GM23338 (cell line): ENCODE data around the gene ADI1. TPM values are rescaled to one million over a fixed set of nuclear protein-coding genes. Genes with fewer than 3 reads are reported as not detected.

ENCODE experiments used
- ATAC-seq: fragments of 200-7000 bp; cut with Tn5 transposase; 3 replicates; pipeline ENCODE4 v1.9.1; 2020
- DNase-seq: peaks from one replicate; pipeline ENCODE4 v3.0.0-alpha.2; 2015; ENCODE audit warnings: low spot score
- H2AFZ ChIP-seq: fragments of 200-600 bp; sonication (generic); 2 replicates; pipeline ENCODE4 v1.8.0; 2016; ENCODE audit warnings: antibody characterized with exemption, mild to moderate bottlenecking, moderate library complexity
- H3F3A ChIP-seq: fragments of 200-600 bp; sonication (generic); replicated peaks from 2 replicates; pipeline ENCODE4 v1.8.0; 2017; ENCODE audit warnings: antibody characterized with exemption, mixed run types, low read depth
- H3K27ac ChIP-seq: fragments of 200-600 bp; sonication (generic); 2 replicates; pipeline ENCODE4 v1.6.1; 2016; ENCODE audit warnings: low read depth
- H3K27me3 ChIP-seq: fragments of 200-600 bp; sonication (generic); 2 replicates; pipeline ENCODE4 v1.8.0; 2016; ENCODE audit warnings: mild to moderate bottlenecking, mixed run types, moderate library complexity; ENCODE audit not compliant: insufficient read depth
- H3K36me3 ChIP-seq: fragments of 200-600 bp; sonication (generic); 2 replicates; pipeline ENCODE4 v1.8.0; 2016; ENCODE audit warnings: mild to moderate bottlenecking; ENCODE audit not compliant: insufficient read depth
- H3K4me1 ChIP-seq: fragments of 200-600 bp; sonication (generic); 2 replicates; pipeline ENCODE4 v1.8.0; 2016; ENCODE audit warnings: mild to moderate bottlenecking, moderate library complexity; ENCODE audit not compliant: insufficient read depth
- H3K4me2 ChIP-seq: fragments of 200-600 bp; sonication (generic); 2 replicates; pipeline ENCODE4 v1.7.1; 2017; ENCODE audit warnings: mixed run types
- H3K4me3 ChIP-seq: fragments of 200-600 bp; sonication (generic); 2 replicates; pipeline ENCODE4 v1.6.1; 2016; ENCODE audit warnings: mixed run types
- H3K79me2 ChIP-seq: fragments of 200-600 bp; sonication (generic); replicated peaks from 2 replicates; pipeline ENCODE4 v1.8.0; 2017; ENCODE audit warnings: mild to moderate bottlenecking; ENCODE audit not compliant: insufficient read depth
- H3K9me2 ChIP-seq: fragments of 200-600 bp; sonication (generic); 2 replicates; pipeline ENCODE4 v1.8.0; 2017; ENCODE audit not compliant: insufficient read depth
- H4K20me1 ChIP-seq: fragments of 200-600 bp; sonication (generic); replicated peaks from 2 replicates; pipeline ENCODE4 v1.8.0; 2017; ENCODE audit warnings: mild to moderate bottlenecking; ENCODE audit not compliant: insufficient read depth
- H3K27ac Mint-ChIP-seq: 2 replicates; pipeline ENCODE4 v1.8.0; 2020; ENCODE audit warnings: inconsistent platforms, mild to moderate bottlenecking, moderate library complexity, mixed read lengths
- H3K27me3 Mint-ChIP-seq: 3 replicates; pipeline ENCODE4 v1.8.0; 2022; ENCODE audit warnings: low read depth, mild to moderate bottlenecking, moderate library complexity, mixed read lengths, inconsistent platforms; ENCODE audit not compliant: insufficient read depth, poor library complexity
- H3K36me3 Mint-ChIP-seq: 3 replicates; pipeline ENCODE4 v1.8.0; 2021; ENCODE audit warnings: low read depth, mild to moderate bottlenecking, inconsistent platforms, moderate library complexity, mixed read lengths
- H3K4me1 Mint-ChIP-seq: 3 replicates; pipeline ENCODE4 v1.8.0; 2020; ENCODE audit warnings: mild to moderate bottlenecking, inconsistent platforms, mixed read lengths
- H3K4me3 Mint-ChIP-seq: 3 replicates; pipeline ENCODE4 v1.8.0; 2021; ENCODE audit warnings: moderate library complexity, mild to moderate bottlenecking, inconsistent platforms, mixed read lengths
- H3K9me3 Mint-ChIP-seq: 3 replicates; pipeline ENCODE4 v1.8.0; 2020; ENCODE audit warnings: moderate library complexity, mild to moderate bottlenecking, inconsistent platforms, mixed read lengths
- CREB1 ChIP-seq: fragments of 250-450 bp; sonication (Bioruptor Pico); IDR thresholded peaks from 2 replicates; pipeline ENCODE4 v1.5.0; 2020; ENCODE audit warnings: low read depth, mild to moderate bottlenecking, moderate library complexity
- JUNB ChIP-seq: IDR thresholded peaks from one replicate; pipeline ENCODE4 v1.6.1; 2016; ENCODE audit warnings: antibody characterized with exemption; ENCODE audit not compliant: unreplicated experiment
- NANOG ChIP-seq: IDR thresholded peaks from 2 replicates; pipeline ENCODE4 v1.6.1; 2016; ENCODE audit warnings: antibody characterized with exemption, borderline replicate concordance
- REST ChIP-seq: IDR thresholded peaks from one replicate; pipeline ENCODE4 v1.6.1; 2018; ENCODE audit warnings: antibody characterized with exemption; ENCODE audit not compliant: unreplicated experiment
- STAT1 ChIP-seq: IDR thresholded peaks from one replicate; pipeline ENCODE4 v1.6.1; 2016; ENCODE audit warnings: antibody characterized with exemption; ENCODE audit not compliant: unreplicated experiment
- ZNF114 ChIP-seq: fragments of 250-450 bp; sonication (Bioruptor Pico); IDR thresholded peaks from 2 replicates; pipeline ENCODE4 v1.5.0; 2020; ENCODE audit warnings: mild to moderate bottlenecking, moderate library complexity
- polyA plus RNA-seq: library from polyadenylated mRNA; unstranded; fragments of >200 nt; fragmentation: Nextera tagmentation; extraction: Ambion mirVana; gene quantifications from 2 replicates; pipeline ENCODE4 v1.2.1, GENCODE V29; 2016
- total RNA-seq: library from RNA; depleted of rRNA; stranded (reverse); fragments of >200 nt; shearing (Covaris generic); gene quantifications from 2 replicates; pipeline ENCODE4 v1.2.3, GENCODE V29; 2014
- TF ChIP-seq, protein P1 (sequence below): IDR thresholded peaks from 2 replicates; pipeline ENCODE4 v1.6.1; 2016; ENCODE audit warnings: antibody characterized with exemption
- TF ChIP-seq, protein P2 (sequence below), 2 experiments: fragments of 200-600 bp in 1 of 2; sonication (generic) in 1 of 2; conservative IDR thresholded peaks; 2 replicates each; pipeline versions ENCODE4 v1.5.1 to v1.6.1; 2016 to 2017; ENCODE audit warnings: antibody characterized with exemption in 2 of 2, low read depth in 2 of 2, mild to moderate bottlenecking in 2 of 2, moderate library complexity in 1 of 2

Gene ADI1
- total and polyA plus RNA-seq, 2 experiments from 2014 or later = 16.3 to 31.9 TPM

DNA sequence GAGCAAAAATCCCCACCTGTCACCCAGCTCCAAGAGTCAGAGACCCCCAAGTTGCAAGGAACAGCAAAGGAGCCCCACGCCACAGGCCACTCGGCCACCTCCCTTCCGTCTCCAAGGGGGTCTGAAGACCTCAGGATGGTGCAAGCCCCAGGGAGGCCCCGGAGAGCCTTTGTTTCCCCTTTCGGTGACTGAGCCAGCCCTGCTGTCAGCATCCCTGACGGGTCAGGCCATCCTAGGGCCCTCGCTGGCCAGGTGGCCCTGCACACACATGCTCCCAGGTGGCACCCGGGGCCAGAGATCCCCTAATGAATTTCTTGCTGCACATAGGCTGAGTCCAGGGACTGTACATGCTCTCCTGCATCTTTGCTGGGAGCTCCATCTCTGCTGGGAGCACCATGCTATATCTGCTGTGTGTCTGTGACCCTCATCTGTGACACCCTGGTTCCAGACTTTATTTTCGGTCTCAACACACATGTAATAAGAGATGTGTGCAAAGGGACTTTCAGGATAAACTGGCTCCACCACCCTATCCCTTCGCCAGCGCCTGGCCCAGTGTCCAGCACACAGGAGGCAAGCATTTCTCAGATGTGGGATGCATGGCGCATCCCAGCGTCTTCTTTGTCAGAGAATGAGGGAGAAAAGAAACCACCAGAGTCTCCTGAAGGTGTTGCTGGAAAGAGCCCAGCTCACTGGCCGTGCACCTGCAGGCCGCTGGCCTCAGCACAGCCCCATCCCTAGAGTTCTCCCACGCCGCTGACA lies 27.4 kb downstream of the ADI1 start (continued):
- no peak for TF ChIP-seq REST
- no peak for TF ChIP-seq STAT1
- TF ChIP-seq, protein P1, sequence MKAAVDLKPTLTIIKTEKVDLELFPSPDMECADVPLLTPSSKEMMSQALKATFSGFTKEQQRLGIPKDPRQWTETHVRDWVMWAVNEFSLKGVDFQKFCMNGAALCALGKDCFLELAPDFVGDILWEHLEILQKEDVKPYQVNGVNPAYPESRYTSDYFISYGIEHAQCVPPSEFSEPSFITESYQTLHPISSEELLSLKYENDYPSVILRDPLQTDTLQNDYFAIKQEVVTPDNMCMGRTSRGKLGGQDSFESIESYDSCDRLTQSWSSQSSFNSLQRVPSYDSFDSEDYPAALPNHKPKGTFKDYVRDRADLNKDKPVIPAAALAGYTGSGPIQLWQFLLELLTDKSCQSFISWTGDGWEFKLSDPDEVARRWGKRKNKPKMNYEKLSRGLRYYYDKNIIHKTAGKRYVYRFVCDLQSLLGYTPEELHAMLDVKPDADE = no peak
- TF ChIP-seq, protein P2, sequence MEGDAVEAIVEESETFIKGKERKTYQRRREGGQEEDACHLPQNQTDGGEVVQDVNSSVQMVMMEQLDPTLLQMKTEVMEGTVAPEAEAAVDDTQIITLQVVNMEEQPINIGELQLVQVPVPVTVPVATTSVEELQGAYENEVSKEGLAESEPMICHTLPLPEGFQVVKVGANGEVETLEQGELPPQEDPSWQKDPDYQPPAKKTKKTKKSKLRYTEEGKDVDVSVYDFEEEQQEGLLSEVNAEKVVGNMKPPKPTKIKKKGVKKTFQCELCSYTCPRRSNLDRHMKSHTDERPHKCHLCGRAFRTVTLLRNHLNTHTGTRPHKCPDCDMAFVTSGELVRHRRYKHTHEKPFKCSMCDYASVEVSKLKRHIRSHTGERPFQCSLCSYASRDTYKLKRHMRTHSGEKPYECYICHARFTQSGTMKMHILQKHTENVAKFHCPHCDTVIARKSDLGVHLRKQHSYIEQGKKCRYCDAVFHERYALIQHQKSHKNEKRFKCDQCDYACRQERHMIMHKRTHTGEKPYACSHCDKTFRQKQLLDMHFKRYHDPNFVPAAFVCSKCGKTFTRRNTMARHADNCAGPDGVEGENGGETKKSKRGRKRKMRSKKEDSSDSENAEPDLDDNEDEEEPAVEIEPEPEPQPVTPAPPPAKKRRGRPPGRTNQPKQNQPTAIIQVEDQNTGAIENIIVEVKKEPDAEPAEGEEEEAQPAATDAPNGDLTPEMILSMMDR (conservative IDR thresholded peaks at IDR 0.05; ENCODE audit: low read depth in 2 of 2) = no peak
- no peak for TF ChIP-seq JUNB
- no peak for TF ChIP-seq CREB1 (CRISPR knock-in tag)
- no peak for TF ChIP-seq ZNF114 (CRISPR knock-in tag)
- TF ChIP-seq NANOG = no peak

GRCh38 chr2:3491306-3491705 lies 28.0 kb downstream of the ADI1 start:
- no peaks in the 10 kb centered on the region for H4K20me1 ChIP-seq
- ATAC-seq = no peak
- H3K4me3 Mint-ChIP-seq = no peak overlapping the region
- TF ChIP-seq, protein P2 (conservative IDR thresholded peaks at IDR 0.05; ENCODE audit: low read depth in 2 of 2) = no peak
- TF ChIP-seq ZNF114 (CRISPR knock-in tag) = no peak
- no peak for TF ChIP-seq CREB1 (CRISPR knock-in tag)
- no peak for TF ChIP-seq JUNB

More at GRCh38 chr2:3491306-3491705, 28.0 kb downstream of the ADI1 start:
- Histone ChIP-seq H3K27me3 (no peaks in the 10 kb centered on the region), H3K27ac (no peak overlapping the region), H2AFZ (no peak overlapping the region), H3K4me3 (no peak overlapping the region), H3F3A (0 out of 2 replicates have a peak, but pooled peaks cover 3% of the 10 kb centered on the region), H3K4me1 (no peaks in the 10 kb centered on the region; the same call in 1 of the 2 replicates), H3K79me2 (no peaks in the 10 kb centered on the region), H3K4me2 (no peak overlapping the region), H3K36me3 (no peaks in the 10 kb centered on the region), H3K9me2 (no peaks in the 10 kb centered on the region)
- no peak overlapping the region for H3K27ac Mint-ChIP-seq
- peaks cover 23% of the 10 kb centered on the region; the same call in 2 of the 3 replicates for H3K36me3 Mint-ChIP-seq
- peaks cover 24% of the 10 kb centered on the region for H3K4me1 Mint-ChIP-seq
- no peak for DNase-seq
- peaks cover 9% of the 10 kb centered on the region for H3K27me3 Mint-ChIP-seq
- peaks cover 9% of the 10 kb centered on the region; the same call in 2 of the 3 replicates for H3K9me3 Mint-ChIP-seq
